Measurements from ENCODE around the gene C19orf85.

DNA sequence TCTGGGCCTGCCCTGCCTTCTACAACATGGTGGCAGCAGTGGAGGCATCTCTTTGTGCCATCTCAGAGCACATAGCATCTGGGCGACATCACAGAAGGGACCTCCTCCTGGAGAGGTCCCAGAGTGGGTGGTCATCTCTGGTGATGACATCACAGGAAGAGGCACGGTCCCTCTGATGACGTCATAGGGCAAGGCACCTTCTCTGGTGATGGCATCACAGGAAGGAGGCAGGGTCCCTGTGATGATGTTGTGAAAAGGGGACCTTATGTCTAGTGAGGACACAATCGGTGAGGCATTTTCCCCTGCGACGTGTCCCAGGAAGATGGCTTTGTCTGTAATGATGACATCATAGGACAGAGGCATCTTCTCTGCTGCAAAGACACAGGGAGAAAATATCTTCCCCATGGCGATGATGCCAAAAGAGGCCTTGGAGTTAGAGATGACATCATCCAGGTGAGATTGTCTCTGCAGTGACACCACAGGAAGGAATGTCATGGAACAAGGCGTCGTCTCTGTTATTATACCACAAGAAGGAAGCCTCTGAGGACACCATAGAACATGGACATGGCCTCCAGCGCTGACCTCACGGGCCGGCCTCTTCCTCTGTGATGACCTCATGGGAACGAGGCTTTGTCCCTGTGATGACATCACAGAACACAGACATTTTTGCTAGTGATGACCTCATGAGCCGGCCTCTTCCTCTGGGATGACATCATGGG is 32.2 kb downstream of the C19orf85 start:
- TF ChIP-seq, protein P1, sequence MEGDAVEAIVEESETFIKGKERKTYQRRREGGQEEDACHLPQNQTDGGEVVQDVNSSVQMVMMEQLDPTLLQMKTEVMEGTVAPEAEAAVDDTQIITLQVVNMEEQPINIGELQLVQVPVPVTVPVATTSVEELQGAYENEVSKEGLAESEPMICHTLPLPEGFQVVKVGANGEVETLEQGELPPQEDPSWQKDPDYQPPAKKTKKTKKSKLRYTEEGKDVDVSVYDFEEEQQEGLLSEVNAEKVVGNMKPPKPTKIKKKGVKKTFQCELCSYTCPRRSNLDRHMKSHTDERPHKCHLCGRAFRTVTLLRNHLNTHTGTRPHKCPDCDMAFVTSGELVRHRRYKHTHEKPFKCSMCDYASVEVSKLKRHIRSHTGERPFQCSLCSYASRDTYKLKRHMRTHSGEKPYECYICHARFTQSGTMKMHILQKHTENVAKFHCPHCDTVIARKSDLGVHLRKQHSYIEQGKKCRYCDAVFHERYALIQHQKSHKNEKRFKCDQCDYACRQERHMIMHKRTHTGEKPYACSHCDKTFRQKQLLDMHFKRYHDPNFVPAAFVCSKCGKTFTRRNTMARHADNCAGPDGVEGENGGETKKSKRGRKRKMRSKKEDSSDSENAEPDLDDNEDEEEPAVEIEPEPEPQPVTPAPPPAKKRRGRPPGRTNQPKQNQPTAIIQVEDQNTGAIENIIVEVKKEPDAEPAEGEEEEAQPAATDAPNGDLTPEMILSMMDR (IDR thresholded peaks at IDR 0.05; ENCODE audit: borderline replicate concordance, extremely low read depth, low read length, poor library complexity, severe bottlenecking), result no peak
- TF ChIP-seq EZH2 (IDR thresholded peaks at IDR 0.05; ENCODE audit: borderline replicate concordance, low read depth, low read length, severe bottlenecking), result no peak
